Measurements from ENCODE around the gene LIPA.
"Not testable (repeated sequence)": the region's sequence is repeated elsewhere in the genome, so short reads cannot be mapped to it uniquely, and the experiment has no call there.

Gene LIPA

DNA sequence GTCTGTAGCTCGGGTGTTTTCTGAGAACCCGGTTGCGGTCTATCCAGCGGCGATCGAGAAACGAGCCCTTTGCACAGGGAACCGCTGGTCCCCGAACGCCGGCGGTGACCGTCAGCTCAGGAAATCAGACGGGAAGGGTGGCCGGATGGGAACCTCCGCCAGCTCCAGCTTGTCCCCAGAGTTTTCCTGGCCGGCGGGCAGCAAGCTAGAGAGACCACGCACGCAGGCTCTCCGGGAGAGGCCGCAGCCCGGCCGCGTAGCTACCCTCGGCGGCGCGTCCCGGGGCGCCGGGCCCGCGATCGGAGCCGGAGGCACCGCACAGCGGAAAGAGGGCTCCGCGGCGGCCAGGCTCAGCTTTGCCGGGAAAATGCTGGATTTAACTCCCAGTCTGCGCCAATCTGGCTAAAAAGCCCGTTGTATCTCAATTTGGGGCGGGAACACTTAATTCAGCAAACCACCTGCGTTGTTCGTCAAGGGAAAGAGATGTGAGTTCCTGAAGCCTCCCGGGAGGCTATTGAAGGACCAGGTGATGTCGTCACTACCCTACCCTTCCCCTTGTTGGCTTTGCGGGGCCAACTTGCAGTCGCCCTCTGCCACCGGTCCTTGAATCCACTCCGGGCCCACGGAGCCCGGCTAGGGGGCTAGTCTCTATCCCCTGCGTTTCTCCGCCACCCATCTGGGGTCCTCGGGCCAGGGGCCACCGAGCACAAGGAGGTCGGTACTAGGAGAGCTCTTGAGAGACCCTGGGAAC lies 43.6 kb downstream of the LIPA start:
- H3K4me3 ChIP-seq (ENCODE audit: low read depth, low read length), result peak overlapping the region; percentile 58
- H3K36me3 ChIP-seq (ENCODE audit: control insufficient read depth, insufficient read depth, low read length), result no peaks in the 10 kb centered on the region
- H3K9me3 ChIP-seq (ENCODE audit: control insufficient read depth, insufficient read depth, low read length), result no peaks in the 10 kb centered on the region
- no peak overlapping the region for H3K27ac ChIP-seq (ENCODE audit: low read depth, low read length)
- H3K4me1 ChIP-seq (ENCODE audit: control insufficient read depth, insufficient read depth, low read length), result peaks cover 23% of the 10 kb centered on the region
- H3K9ac ChIP-seq (ENCODE audit: low read depth, low read length), result peak overlapping the region; percentile 26; the same call in 1 of the 2 replicates
- peaks cover 84% of the 10 kb centered on the region for H3K27me3 ChIP-seq (ENCODE audit: control insufficient read depth, insufficient read depth, low read length)

DNA sequence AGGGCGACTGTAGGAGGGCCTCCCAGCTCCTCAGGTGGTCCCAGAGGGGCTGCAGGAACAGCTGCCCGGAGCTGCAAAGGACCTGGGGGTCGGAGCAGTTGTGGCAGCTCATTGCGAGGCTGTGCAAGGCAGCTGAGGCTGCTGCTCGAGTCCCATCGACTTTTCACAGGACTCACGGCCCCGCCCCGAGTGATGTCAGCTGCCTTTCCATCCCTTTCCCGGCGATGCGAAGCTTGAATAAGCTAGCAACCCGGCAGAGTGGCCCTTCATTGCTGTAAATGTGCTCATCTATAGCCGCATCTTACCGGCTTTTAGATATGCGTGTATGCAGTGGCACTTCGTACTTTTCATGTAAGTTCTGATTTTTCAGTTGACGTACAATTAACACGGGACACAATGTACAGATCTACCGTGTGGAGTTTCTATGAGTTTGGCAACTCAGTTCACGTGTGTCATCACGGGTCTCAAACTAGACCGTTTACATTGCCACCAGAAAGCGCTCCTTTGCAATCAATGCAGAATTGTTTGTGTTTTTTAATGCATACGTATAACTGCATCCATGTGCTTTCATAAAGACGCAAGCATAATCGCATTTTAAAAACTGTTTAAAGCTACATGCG lies 44.3 kb downstream of the LIPA start, which contains the start of gene CH25H:
Gene CH25H (minus strand): TSS at position 137 of the 620 bp plus-strand sequence. CDS start 25 bp downstream, at position 112.
- Histone ChIP-seq H3K4me1 (ENCODE audit: control insufficient read depth, insufficient read depth, low read length) (peaks cover 23% of the 10 kb centered on the region), H3K36me3 (ENCODE audit: control insufficient read depth, insufficient read depth, low read length) (no peaks in the 10 kb centered on the region), H3K9ac (ENCODE audit: low read depth, low read length) (peak within 1 kb of the TSS; percentile 26; the same call in 1 of the 2 replicates), H3K9me3 (ENCODE audit: control insufficient read depth, insufficient read depth, low read length) (no peaks in the 10 kb centered on the region), H3K4me3 (ENCODE audit: low read depth, low read length) (peak within 1 kb of the TSS; percentile 58), H3K27me3 (ENCODE audit: control insufficient read depth, insufficient read depth, low read length) (peaks cover 84% of the 10 kb centered on the region), H3K27ac (ENCODE audit: low read depth, low read length) (no peak within 1 kb of the TSS)

DNA sequence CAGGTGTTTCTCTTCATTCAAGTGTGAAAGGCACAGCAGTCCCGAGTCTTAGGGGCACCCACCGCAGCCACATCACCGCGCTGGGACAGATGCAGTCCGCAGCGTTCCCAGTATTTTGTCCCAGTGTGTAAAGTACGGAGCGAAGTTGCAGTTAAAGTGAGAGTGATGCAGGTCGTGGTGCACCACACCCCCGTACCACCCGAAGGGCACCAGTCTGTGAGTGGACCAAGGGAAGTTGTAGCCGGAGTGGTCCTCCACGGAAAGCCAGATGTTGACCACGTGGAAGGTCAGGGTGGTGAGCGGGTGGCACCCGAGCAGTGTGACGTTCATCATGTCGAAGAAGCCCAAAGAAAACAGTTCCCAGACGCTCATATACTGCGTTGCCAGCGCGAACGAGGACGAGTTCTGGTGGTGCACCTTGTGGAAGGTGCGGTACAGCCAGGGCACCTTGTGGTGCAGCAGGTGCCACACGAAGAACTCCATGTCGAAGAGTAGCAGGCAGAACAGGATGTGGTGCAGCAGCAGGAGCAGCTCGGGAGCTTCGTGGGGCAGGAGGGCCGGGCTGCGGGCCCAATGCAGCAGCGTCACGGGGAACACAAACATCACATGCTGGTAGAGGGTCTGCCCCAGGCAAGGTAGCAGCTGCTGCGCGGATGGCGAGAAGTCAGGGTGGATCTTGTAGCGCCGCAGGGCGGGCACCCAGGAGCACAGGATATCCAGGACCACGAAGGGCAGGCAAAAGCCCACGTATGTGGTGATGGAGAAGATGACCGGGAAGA lies 45.0 kb downstream of the LIPA start:
- Histone ChIP-seq H3K27ac (ENCODE audit: low read depth, low read length) (no peak overlapping the region), H3K27me3 (ENCODE audit: control insufficient read depth, insufficient read depth, low read length) (peaks cover 84% of the 10 kb centered on the region), H3K36me3 (ENCODE audit: control insufficient read depth, insufficient read depth, low read length) (no peaks in the 10 kb centered on the region), H3K4me1 (ENCODE audit: control insufficient read depth, insufficient read depth, low read length) (peaks cover 23% of the 10 kb centered on the region), H3K9ac (ENCODE audit: low read depth, low read length) (no peak overlapping the region), H3K4me3 (ENCODE audit: low read depth, low read length) (peak overlapping the region; percentile 58), H3K9me3 (ENCODE audit: control insufficient read depth, insufficient read depth, low read length) (no peaks in the 10 kb centered on the region)

DNA sequence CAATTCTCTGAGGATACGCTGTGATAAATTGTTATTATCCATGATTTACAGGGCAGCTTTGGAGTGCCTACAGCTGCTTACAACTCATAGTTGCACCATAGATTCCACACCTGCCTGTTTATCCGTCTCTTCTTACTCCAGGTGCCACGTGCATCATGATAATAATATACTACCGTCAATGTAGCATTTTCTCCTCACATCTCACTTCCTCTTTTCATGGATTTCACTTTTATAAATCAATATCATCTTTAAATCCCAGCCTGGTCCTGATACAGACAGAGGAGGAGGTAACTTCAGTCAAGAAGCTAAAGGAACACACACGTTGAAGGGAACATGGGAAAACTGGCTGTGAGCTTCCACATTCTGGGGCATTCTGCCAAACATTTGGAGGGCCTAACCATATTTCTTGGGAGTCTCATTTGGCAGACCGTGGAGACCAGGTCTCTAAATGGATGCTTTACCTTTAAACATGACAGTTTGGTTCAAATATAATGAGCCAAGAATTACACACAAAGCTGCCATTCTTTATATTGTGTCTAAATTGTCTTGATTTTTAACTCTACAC lies 46.9 kb downstream of the LIPA start:
- no peak overlapping the region for H3K9ac ChIP-seq (ENCODE audit: low read depth, low read length)
- H3K27me3 ChIP-seq (ENCODE audit: control insufficient read depth, insufficient read depth, low read length), result peaks cover 67% of the 10 kb centered on the region
- H3K36me3 ChIP-seq (ENCODE audit: control insufficient read depth, insufficient read depth, low read length), result no peaks in the 10 kb centered on the region
- no peak overlapping the region for H3K27ac ChIP-seq (ENCODE audit: low read depth, low read length)
- no peaks in the 10 kb centered on the region for H3K9me3 ChIP-seq (ENCODE audit: control insufficient read depth, insufficient read depth, low read length)
- no peak overlapping the region for H3K4me3 ChIP-seq (ENCODE audit: low read depth, low read length)
- H3K4me1 ChIP-seq (ENCODE audit: control insufficient read depth, insufficient read depth, low read length), result peaks cover 23% of the 10 kb centered on the region

DNA sequence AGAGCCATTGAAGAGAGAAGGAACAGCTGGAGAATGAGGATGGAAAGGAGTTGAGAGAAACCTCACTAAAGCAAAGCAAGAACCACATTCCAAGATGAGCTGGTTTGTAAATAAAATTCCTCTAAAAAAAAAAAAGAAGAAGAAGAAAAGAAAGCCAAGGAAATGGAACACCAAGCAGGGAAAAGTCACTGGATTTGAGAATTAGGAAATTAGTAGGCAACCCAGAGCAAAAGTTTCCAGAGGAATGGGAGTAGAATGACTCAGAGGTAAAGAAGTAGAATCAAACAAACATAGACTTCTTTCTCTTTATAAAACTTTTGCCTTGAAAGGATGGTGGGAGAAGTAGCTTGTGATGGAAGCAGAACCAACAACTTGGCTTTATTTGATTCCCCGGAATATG lies 48.3 kb downstream of the LIPA start:
- Histone ChIP-seq H3K27me3 (ENCODE audit: control insufficient read depth, insufficient read depth, low read length) (peaks cover 52% of the 10 kb centered on the region), H3K27ac (ENCODE audit: low read depth, low read length) (no peak overlapping the region), H3K36me3 (ENCODE audit: control insufficient read depth, insufficient read depth, low read length) (no peaks in the 10 kb centered on the region), H3K9ac (ENCODE audit: low read depth, low read length) (no peak overlapping the region), H3K4me1 (ENCODE audit: control insufficient read depth, insufficient read depth, low read length) (peaks cover 18% of the 10 kb centered on the region), H3K4me3 (ENCODE audit: low read depth, low read length) (no peak overlapping the region), H3K9me3 (ENCODE audit: control insufficient read depth, insufficient read depth, low read length) (no peaks in the 10 kb centered on the region)

DNA sequence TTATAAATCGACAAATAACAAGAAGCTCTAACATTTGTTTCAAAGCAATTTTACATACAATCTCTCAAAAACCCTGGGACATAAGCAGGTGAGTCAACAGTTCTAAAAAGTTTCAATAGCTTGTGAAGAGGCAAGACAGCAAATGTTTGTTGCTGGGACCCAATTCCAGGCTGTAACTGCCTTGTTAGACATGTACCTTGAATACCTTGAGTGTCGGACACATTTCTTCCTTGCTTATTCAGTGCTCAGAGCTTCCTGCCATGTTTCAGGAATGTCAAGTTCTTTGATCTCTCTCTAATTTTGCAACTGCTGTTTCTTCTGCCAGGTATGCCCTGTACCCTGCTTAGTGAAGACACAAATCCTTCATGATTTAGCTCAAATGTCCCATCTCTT lies 49.5 kb downstream of the LIPA start:
- Histone ChIP-seq H3K27ac (ENCODE audit: low read depth, low read length) (no peak overlapping the region), H3K4me1 (ENCODE audit: control insufficient read depth, insufficient read depth, low read length) (peaks cover 17% of the 10 kb centered on the region), H3K27me3 (ENCODE audit: control insufficient read depth, insufficient read depth, low read length) (peaks cover 40% of the 10 kb centered on the region), H3K4me3 (ENCODE audit: low read depth, low read length) (no peak overlapping the region), H3K36me3 (ENCODE audit: control insufficient read depth, insufficient read depth, low read length) (no peaks in the 10 kb centered on the region), H3K9ac (ENCODE audit: low read depth, low read length) (no peak overlapping the region), H3K9me3 (ENCODE audit: control insufficient read depth, insufficient read depth, low read length) (no peaks in the 10 kb centered on the region)

DNA sequence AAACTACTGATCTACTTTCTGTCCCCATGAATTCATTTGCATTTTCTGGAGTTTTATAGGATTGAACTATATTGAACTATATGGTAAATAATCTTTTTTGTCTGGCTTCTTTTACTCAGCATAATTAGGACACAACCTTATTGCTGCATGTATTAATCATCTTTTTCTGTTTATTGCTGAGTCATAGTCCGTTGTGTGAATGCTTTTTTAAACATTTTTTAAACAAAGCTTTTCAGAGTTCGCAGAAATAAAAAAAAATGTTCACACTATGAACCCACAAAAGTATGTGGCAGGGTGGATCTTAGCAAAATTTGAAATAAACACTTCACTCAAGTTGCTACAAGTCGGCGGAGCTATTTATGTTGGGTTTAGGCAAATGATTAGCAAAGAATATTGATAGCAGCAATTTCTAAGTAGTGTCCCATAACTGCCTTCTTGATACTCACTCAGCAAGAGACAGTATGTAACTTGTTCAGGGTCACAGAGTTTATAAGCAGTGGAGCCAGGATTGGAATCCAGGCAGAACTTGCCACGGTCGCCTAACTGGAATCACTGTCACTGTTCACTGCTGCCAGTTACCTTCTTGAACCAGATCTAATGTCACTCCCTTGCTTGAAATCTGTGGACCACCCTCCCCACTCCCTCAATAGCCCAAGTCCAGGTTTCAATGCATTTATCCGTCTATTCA lies 50.1 kb downstream of the LIPA start:
- Histone ChIP-seq H3K9me3 (ENCODE audit: control insufficient read depth, insufficient read depth, low read length) (no peaks in the 10 kb centered on the region), H3K4me1 (ENCODE audit: control insufficient read depth, insufficient read depth, low read length) (peaks cover 11% of the 10 kb centered on the region), H3K9ac (ENCODE audit: low read depth, low read length) (no peak overlapping the region), H3K27me3 (ENCODE audit: control insufficient read depth, insufficient read depth, low read length) (peaks cover 34% of the 10 kb centered on the region), H3K4me3 (ENCODE audit: low read depth, low read length) (no peak overlapping the region), H3K36me3 (ENCODE audit: control insufficient read depth, insufficient read depth, low read length) (no peaks in the 10 kb centered on the region), H3K27ac (ENCODE audit: low read depth, low read length) (no peak overlapping the region)

DNA sequence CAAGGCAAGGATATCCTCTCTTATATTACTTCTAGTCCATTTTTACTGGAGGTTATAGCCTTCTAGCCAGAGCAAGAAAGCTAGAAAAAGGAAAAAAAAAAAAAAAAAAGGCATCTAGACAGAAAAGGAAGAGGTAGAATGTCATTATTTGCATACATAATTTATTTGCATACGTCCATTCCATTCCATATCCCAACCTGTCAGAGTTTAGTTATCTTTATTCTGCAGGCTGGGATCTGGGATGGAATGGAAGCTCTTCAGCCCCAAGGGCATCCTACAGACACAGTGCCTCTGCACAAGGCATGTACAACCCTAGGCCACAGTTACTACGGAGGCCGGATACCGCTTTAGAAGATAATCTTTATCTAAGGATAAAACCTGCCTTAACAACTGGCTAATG lies 54.1 kb downstream of the LIPA start:
- H3K4me3 ChIP-seq (ENCODE audit: low read depth, low read length), result no peak overlapping the region
- H3K9ac ChIP-seq (ENCODE audit: low read depth, low read length), result no peak overlapping the region
- H3K36me3 ChIP-seq (ENCODE audit: control insufficient read depth, insufficient read depth, low read length), result no peaks in the 10 kb centered on the region
- no peaks in the 10 kb centered on the region for H3K4me1 ChIP-seq (ENCODE audit: control insufficient read depth, insufficient read depth, low read length)
- no peaks in the 10 kb centered on the region for H3K9me3 ChIP-seq (ENCODE audit: control insufficient read depth, insufficient read depth, low read length)
- H3K27ac ChIP-seq (ENCODE audit: low read depth, low read length), result no peak overlapping the region
- H3K27me3 ChIP-seq (ENCODE audit: control insufficient read depth, insufficient read depth, low read length), result no peaks in the 10 kb centered on the region

DNA sequence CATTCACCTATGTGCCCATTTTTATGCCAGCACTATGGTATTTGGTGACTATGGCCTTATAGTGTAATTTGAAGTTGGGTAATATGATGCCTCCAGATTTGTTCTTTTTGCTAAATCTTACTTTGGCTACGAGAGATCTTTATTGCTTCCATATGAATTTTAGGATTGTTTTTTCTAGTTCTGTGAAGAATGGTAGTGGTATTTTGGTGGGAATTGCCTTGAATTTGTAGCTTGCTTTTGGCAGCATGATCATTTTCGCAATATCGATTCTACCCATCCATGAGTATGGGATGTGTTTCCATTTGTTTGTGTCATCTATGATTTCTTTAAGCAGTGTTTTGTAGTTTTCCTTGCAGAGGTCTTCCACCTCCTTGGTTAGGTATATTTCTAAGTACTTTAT lies 60.3 kb downstream of the LIPA start:
- H3K9ac ChIP-seq (ENCODE audit: low read depth, low read length); H3K27ac ChIP-seq (ENCODE audit: low read depth, low read length); H3K9me3 ChIP-seq (ENCODE audit: control insufficient read depth, insufficient read depth, low read length); H3K27me3 ChIP-seq (ENCODE audit: control insufficient read depth, insufficient read depth, low read length); H3K4me1 ChIP-seq (ENCODE audit: control insufficient read depth, insufficient read depth, low read length); H3K4me3 ChIP-seq (ENCODE audit: low read depth, low read length); H3K36me3 ChIP-seq (ENCODE audit: control insufficient read depth, insufficient read depth, low read length): not testable (repeated sequence)

DNA sequence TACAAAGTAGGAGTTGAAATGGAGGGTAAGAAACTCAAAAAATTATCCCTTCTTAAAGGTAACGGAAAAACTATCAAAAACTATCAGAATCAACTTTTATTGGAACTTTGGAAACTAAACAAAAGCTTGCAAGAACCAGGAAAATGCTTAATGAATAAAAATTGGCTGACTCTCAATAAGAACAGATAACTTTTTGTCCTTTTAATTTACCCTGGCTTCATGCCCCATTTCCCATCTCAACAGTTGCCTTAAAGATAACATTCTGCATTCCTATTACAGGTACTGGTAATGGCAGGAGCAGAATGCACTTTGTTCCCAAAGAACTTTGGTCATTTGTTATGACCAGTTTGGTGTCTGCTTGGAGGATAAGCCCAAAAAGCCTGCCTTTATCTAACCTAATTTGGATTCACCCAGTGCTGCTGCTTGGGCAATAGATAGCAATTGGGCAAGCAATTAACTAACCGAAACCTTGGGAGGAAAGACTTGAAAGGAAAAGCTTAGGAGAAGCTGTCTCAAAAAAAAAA lies 62.3 kb downstream of the LIPA start:
- Histone ChIP-seq H3K27ac (ENCODE audit: low read depth, low read length) (no peak overlapping the region), H3K4me3 (ENCODE audit: low read depth, low read length) (no peak overlapping the region), H3K27me3 (ENCODE audit: control insufficient read depth, insufficient read depth, low read length) (no peaks in the 10 kb centered on the region), H3K9ac (ENCODE audit: low read depth, low read length) (no peak overlapping the region), H3K36me3 (ENCODE audit: control insufficient read depth, insufficient read depth, low read length) (no peaks in the 10 kb centered on the region), H3K9me3 (ENCODE audit: control insufficient read depth, insufficient read depth, low read length) (no peaks in the 10 kb centered on the region), H3K4me1 (ENCODE audit: control insufficient read depth, insufficient read depth, low read length) (no peaks in the 10 kb centered on the region)
